Measurements from ENCODE around the gene C16orf89.
"Not testable (repeated sequence)": the region's sequence is repeated elsewhere in the genome, so short reads cannot be mapped to it uniquely, and the experiment has no call there.

C16orf89 gene

GRCh38 chr16:5059386-5060072 is 6.2 kb downstream of the C16orf89 start:
- DNase-seq, result no peak

DNA sequence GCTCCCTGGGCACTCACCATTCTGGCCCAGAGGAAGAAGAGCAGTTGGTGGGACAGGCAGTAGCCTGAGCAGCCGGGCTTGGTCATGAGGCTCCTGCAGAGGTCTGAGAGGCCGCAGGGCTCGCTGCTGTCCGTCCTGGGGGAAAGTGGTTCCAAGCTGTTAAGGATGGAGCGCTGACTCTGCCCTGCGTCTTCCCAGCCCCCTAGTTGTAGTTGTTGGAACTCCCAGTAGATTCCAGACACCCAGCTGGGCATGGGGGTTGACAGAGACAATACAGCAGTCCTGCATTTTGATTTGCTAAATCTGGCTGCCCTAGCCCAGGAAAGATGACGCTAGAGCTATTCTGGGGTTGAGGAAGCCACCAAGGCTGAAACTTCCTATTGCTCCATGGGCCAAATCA is 7.3 kb downstream of the C16orf89 start:
- no peak for DNase-seq

GRCh38 chr16:5056352-5056751 is 9.4 kb downstream of the C16orf89 start:
- DNase-seq, result no peak

DNA sequence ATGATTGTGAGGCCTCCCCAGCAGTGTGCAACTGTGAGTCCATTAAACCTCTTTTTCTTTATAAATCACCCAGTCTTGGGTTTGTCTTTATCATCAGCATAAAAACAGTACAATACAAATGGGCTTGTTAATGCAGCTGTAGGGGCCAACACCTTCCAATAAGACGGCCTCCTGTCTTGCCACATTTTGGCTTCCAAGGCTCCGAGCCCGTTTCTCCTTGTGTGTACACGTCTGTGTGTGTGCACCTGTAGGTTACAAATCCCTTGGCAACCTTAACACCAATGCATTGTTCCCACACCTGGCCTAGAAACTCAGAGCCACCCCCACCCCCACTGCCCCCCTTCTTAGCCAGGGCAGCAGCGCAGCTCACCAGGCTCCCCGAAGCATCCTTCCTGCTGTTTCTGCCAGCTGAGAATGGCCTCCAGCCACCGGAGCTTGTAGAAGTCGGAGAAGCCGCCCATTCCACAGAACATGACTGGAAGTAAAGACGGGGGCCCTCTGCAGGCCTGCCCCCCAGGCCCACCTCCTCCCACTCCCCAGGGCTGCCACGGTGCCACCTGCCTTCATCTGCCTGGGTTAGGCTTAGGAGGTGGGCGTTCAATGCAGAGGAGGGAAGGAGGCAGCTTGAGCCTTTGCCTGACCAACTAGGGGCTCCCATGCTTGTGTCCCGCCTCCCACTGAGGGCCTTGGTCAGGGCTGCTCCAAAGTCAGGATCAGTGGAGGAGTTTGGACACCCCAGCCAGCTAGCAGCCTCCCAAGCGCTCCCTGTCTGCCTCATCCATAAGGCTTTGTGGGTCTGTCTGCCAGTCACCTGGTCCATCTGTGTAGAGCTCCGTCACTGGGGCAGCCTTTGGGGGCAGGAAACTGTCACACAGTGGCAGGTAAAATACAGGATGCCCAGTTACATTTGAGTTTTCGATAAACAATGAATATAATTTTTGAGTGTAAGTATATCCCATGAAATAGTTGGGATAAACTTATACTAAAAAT is 10.6 kb downstream of the C16orf89 start:
- no peak for DNase-seq

DNA sequence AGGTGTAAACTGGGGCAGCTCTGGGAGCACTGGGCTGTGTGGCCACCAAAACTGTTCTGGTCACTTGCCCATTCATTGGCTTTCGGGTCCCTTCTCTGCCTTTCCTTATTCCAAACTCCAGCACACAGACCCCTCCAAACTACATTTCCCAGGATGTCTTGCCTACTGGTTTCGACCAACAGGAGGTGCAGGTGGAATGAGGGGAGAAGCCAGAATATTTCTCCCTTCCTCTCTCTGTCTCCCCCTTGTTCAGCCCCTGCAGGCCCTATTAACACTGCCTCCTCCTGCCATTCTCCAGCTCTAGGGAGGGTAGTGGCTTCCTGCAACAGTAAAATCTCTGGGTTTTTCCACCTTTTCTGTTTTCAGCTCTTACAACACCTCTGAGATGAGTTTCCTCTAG is 18.8 kb downstream of the C16orf89 start:
- DNase-seq, result no peak

DNA sequence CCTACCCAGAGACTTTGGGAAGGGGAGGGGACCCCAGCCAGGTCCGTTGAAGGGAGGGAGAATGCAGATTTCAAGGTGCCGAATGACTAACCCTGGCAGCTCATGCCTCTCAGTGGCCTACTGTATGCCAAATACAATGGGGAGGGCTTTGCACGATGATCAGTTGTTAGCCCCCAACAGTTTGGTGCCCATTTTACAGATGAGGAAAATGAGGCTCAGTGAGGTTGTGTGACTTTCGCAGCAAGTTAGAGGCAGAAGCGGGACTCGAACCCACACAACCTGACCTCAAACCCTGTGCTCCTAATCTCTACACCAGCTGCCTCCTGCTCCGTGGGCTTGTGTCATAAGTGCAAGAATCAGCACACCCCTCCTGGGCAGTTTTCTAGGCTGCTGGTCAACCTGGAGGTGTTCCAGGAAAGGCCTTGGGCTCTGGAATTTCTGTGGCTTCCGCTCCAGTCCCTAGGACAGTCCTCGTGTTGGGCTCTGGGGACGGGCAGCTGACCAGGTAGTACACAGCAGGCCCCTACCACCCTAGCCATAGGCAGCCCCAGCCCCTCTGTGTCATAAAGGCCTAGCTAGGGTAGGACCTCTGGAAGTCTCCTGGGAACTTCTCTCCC is 20.1 kb downstream of the C16orf89 start:
- no peak for DNase-seq

GRCh38 chr16:5044581-5044980 is 21.2 kb downstream of the C16orf89 start:
- not testable (repeated sequence) for DNase-seq

DNA sequence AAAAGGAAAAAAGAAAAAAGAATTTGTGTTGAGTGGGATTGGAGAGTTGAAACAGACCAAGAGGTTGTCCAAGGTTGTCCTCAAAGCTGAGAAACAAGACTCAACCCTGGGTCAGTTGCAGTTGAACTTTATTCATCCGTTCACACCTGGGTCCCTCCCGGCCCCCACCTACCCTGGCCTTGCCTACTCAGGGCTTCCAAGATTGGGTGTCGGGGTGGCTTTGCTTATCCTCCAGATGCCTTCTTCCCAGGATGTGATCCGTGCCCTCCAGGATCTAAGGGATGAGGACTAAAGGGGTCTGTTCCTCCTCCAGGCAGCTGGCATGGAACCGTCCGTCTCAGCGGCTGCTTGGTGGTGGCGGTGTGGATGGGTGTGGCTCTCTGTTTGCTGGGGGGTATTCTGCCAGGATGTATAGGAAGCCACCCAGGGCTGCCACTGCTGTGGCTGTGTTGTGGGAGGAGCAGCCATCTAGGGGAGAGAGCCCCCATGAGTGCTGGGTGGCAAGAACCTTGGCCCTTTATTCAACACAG is 21.7 kb downstream of the C16orf89 start:
- DNase-seq, result no peak

GRCh38 chr16:5042574-5043171 is 23.1 kb downstream of the C16orf89 start:
- no peak for DNase-seq

DNA sequence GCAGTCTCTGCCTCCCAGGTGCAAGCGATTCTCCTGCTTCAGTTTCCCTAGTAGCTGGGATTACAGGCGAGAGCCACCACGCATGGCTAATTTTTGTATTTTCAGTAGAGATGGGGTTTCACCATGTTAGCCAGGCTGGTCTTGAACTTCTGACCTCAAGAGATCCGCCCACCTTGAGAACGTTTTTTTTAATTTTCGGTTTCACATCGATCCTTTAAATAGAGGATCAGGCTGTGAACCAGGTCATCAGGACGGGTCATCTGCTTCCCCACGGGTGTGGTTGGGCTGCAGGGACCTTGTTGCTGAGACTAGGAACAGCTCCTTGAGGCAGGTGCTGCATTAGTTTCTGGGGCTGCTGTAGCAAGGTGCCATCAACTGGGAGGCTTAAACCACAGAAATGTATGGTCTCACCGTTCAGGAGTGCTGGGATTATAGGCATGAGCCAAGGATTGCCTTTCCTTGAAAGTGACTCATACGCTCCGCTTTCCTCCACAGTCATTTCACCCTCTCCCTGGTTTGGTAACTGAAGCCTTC is 24.1 kb downstream of the C16orf89 start:
- DNase-seq, result no peak

DNA sequence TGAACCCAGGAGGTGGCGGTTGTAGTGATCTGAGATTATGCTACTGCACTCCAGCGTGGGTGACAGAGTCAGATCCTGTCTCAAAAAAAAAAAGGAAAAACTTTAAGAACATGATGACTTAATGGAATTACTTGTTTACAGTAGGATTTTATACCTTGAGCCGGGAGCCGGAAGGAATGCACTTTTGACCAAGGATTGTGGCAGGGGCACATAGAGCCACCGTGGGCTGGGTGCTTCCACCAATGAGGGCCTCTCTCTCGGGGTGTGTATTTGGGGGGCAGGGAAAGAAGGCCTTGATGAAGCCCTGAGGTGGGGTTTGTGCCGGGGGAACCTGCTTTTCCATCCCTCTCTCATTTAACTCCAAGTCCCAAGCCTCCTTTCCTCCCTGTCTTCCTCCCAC is 25.3 kb downstream of the C16orf89 start:
- no peak for DNase-seq

DNA sequence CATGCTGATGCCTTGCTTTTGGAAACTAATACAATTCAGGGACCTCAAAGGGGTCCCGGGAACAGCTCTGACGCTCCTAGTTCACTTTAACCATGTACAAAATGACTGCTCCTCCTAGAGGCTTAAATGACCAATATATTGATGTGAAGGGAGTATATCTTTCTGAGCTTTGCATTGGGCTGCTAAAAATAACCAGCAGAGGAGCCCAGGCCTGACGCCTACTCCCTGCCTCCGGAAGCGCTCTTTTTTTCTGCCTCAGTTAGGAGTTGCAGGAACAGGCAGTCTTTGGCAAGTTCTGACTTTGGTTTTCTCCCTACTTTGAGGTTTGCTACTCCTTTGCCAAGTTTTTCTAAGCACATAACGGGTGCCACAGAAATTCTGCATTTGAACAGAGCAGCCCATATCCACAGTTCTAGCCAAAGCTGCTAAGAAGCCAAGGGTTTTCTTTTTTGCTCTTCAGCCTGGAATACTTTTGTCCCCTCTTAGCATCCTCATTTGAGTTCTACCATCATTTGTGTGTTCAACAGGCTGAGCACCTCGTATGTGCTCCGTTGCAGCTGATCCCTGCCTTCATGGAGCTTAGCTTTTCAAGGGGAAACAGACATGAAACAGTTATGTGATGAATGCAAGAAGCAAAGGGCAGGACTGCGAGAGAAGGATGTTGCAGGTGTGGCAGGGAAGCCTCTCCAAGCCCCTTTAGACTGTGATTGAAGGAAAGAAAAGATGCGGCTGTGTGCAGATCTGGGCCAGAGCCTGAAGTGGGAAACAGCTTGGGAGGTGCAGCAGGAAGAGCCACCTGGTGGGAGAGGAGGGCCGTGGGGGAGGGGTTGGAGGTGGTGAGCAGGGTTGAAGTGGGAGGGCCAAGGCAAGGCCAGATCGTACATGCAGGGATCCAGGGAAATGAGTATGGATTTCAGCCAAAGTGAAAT is 29.3 kb downstream of the C16orf89 start:
- DNase-seq, result no peak

DNA sequence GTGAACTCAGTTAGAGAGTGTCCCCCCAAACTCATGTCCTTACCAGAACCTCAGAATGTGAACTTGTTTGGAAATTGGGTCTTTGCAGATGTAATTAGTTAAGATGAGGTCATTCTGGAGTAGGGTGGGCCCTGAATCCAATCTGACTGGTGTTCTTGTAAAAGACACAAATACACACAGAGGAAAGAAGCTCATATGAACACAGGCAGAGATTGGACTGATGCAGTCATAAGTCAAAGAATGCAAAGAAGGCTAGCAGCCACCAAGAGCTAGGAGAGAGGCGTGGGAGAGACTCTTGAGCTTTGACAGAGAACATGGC is 29.9 kb downstream of the C16orf89 start:
- no peak for DNase-seq

GRCh38 chr16:5034167-5034523 is 31.6 kb downstream of the C16orf89 start:
- no peak for DNase-seq

GRCh38 chr16:5033256-5034166 is 32.2 kb downstream of the C16orf89 start, which contains the start of gene NAGPA:
Gene NAGPA, minus strand, starts transcription at chr16:5033935. Its CDS starts 21 bp downstream, at chr16:5033914.
- peak; percentile 95 for DNase-seq

GRCh38 chr16:5032748-5033167 is 33.0 kb downstream of the C16orf89 start:
- no peak for DNase-seq

GRCh38 chr16:5031601-5032000 is 34.2 kb downstream of the C16orf89 start:
- DNase-seq, result no peak

- DNase-seq, result no peak
These were observed 35.4 kb downstream of the C16orf89 start for GRCh38 chr16:5030251-5030870.

DNA sequence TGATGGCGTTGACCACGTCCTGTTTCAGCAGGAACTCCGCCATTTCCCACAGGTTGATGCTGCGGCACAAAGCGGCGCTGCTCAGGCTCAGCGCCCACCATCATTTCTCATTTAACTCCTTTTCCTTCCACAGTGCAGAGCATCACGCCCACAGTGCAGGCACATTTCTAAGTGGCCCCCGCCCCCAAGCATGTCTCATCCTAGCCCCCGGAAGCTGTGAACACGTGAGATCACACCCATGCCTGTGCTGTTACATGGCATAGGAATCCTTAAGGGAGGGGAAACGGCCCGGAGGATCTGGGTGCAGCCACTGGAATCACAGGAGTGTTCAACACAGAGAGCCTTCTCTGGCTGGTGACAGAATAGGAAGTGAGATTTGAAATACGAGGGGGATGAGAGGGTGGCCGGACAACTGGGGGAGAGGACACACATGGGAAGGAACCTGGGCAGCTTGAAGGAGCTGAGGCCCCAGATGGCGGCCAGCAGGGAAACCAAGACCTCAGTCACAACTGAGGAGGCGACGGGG is 36.7 kb downstream of the C16orf89 start:
- no peak for DNase-seq

Measured in retina (tissue), 1 donor.